Heart left ventricle (tissue), 13 donors: Measurements from ENCODE around the gene TMCO6.

Experiments
- CTCF ChIP-seq, 12 donors: fragments of 200-600 bp; sonication (generic) in 4 of 12; IDR thresholded peaks; one replicate each; pipeline versions ENCODE4 v1.5.0 to v1.8.0; 2018 to 2022; ENCODE audit warnings: antibody characterized with exemption in 12 of 12, mild to moderate bottlenecking in 5 of 12
- POLR2A ChIP-seq, 2 donors: fragments of 450-650 bp; IDR thresholded peaks; one replicate each; pipeline ENCODE4 v1.6.1; 2017; ENCODE audit warnings: antibody characterized with exemption in 2 of 2, mild to moderate bottlenecking in 2 of 2, moderate library complexity in 2 of 2
- donor health status: ischemic (EF 13 %, LVEDD 7.1; RV severe dilation, severe dysfunction).
- donor health status: DM: no; HTN: yes; CAD: no.
- donor health status: DM: no; HTN: no; CAD: no.
- donor health status: ischemic (EF 25% LVEDD 6.9; RV normal size, moderate dysfunction).
- donor health status: ischemic (EF 25% LVEDD 5.7; RV mildly dilated, moderate dysfunction).
- donor health status: ischemic (EF 35%, LVEDD 5.7; RV mildly dilated, moderate dysfunction).
- donor health status: nonischemic (EF 11% LVEDD 7.7; RV severe dilation, severe dysfunction).
- donor health status: DM: yes; HTN: yes; CAD: no.
- donor health status: PGD.
- donor health status: ischemic (EF 29% LVEDD 5.4; RV normal size, mild dysfunction).
- donor health status: nonischemic (EF 23%, LVEDD 6.1; RV moderate dilation, normal function).

- TF ChIP-seq CTCF (IDR thresholded peaks at IDR 0.05) (no peak), POLR2A (IDR thresholded peaks at IDR 0.05) (no peak)
These were observed 32.3 kb downstream of the TMCO6 start for GRCh38 chr5:140671472-140672125.
